Stimulated activated CD4-positive, alpha-beta T cell treated with anti-CD3 and anti-CD28 coated beads, Interleukin-4, amount 100 ng/mL, for 4 hours (primary cell): ENCODE results near the gene CBX5.
"Not testable (repeated sequence)": the region's sequence is repeated elsewhere in the genome, so short reads cannot be mapped to it uniquely, and the experiment has no call there.

Source experiments
- DNase-seq, 2 experiments: peaks; one replicate each; pipeline ENCODE4 v3.0.0-alpha.2; 2020

CBX5 gene

GRCh38 chr12:54294152-54294952, 14.4 kb upstream of the CBX5 start:
- peak; percentile 42 to 53 for DNase-seq

- no peak for DNase-seq
These were observed 13.0 kb upstream of the CBX5 start for GRCh38 chr12:54292931-54293241.

GRCh38 chr12:54292083-54292930, 12.4 kb upstream of the CBX5 start:
- DNase-seq, result no peak

GRCh38 chr12:54287261-54288157, 7.6 kb upstream of the CBX5 start:
- DNase-seq, result no peak

GRCh38 chr12:54286042-54287030, 6.4 kb upstream of the CBX5 start:
- DNase-seq, result no peak

- DNase-seq, result no peak
These were observed 5.5 kb upstream of the CBX5 start for GRCh38 chr12:54285150-54286041.

- not testable (repeated sequence) for DNase-seq
These were observed 4.3 kb upstream of the CBX5 start for GRCh38 chr12:54284070-54284780.

GRCh38 chr12:54282949-54283593, 3.1 kb upstream of the CBX5 start:
- DNase-seq, result peak in 1 of 2 experiments; percentile 36

- not testable (repeated sequence) for DNase-seq
These were observed 1.8 kb upstream of the CBX5 start for GRCh38 chr12:54281694-54282093.

GRCh38 chr12:54281261-54281638, 1.3 kb upstream of the CBX5 start:
- DNase-seq, result not testable (repeated sequence)

GRCh38 chr12:54280468-54281260, 742 bp upstream of the CBX5 start, which contains the start of gene HNRNPA1:
HNRNPA1 (plus strand) TSS chr12:54280726; CDS start chr12:54280808, 82 bp downstream.
- DNase-seq, result peak; percentile 76 to 98

- no peak for DNase-seq
These were observed 693 bp downstream of the CBX5 start for GRCh38 chr12:54279227-54279631.

- DNase-seq, result no peak
These were observed 2.1 kb downstream of the CBX5 start for GRCh38 chr12:54277823-54278276.

GRCh38 chr12:54276368-54276767, 3.6 kb downstream of the CBX5 start:
- no peak for DNase-seq

- no peak for DNase-seq
These were observed 5.9 kb downstream of the CBX5 start for GRCh38 chr12:54273981-54274380.

GRCh38 chr12:54272214-54272613, 7.7 kb downstream of the CBX5 start:
- DNase-seq, result no peak

- no peak for DNase-seq
These were observed 9.6 kb downstream of the CBX5 start for GRCh38 chr12:54270345-54270744.

GRCh38 chr12:54266852-54267251, 13.1 kb downstream of the CBX5 start:
- no peak for DNase-seq
